GM23248 (cell line): Measurements from ENCODE around the gene PYGO1.

Experiments
- EZH2 ChIP-seq: fragments of 200-600 bp; sonication (generic); IDR thresholded peaks from 2 replicates; pipeline ENCODE4 v1.6.1; 2018; ENCODE audit warnings: antibody characterized with exemption, mild to moderate bottlenecking; ENCODE audit not compliant: insufficient read depth, poor library complexity, severe bottlenecking
- EZH2phosphoT487 ChIP-seq: fragments of 200-600 bp; sonication (generic); IDR thresholded peaks from 2 replicates; pipeline ENCODE4 v1.6.1; 2018; ENCODE audit warnings: antibody characterized with exemption, moderate library complexity, mild to moderate bottlenecking, low read depth; ENCODE audit not compliant: insufficient read depth

GRCh38 chr15:55532944-55533343, 55.2 kb downstream of the PYGO1 start:
- no peak for TF ChIP-seq EZH2
- no peak for TF ChIP-seq EZH2phosphoT487
